T1000 (cell line): Measurements from ENCODE around the gene CRABP2.

Experiments
- DNase-seq: peaks from one replicate; lab custom pipeline; 2025; ENCODE audit warnings: mixed read lengths; lab: John Stamatoyannopoulos, UW

Gene CRABP2

DNA sequence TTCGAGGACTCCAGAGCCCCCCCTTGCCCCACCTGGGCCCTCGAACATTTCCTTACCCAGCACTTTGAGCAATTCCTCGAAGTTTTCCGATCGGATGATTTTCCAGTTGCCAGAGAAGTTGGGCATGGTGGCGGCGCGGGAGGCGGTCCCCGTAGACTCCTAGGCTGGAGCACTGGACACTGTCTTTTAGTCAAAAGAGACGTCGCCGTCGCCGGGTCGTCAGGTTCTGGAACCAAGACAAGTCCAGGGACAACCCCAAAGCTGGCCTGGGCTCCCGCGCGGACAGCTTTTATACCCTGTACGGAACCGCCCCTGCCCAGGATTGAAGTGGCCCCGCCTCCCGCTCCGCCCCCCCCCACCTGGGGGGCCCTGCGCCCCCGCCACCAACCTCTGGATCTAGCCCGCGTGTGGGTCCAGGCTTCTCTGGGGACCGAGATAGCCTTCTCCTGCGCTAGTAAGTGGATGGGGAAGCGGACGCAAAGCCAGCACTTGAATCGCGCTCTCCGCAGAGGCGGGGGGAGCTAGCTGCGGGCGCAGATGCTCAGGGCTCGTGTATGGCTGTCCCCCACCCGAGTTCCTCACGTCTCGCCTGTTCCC, at the start of gene CRABP2:
Gene CRABP2 (minus strand): TSS at position 263 of the 597 bp plus-strand sequence. CDS start 137 bp downstream, at position 126.
- no peak for DNase-seq

GRCh38 chr1:156754219-156754618, 48.8 kb upstream of the CRABP2 start:
- DNase-seq, result no peak

DNA sequence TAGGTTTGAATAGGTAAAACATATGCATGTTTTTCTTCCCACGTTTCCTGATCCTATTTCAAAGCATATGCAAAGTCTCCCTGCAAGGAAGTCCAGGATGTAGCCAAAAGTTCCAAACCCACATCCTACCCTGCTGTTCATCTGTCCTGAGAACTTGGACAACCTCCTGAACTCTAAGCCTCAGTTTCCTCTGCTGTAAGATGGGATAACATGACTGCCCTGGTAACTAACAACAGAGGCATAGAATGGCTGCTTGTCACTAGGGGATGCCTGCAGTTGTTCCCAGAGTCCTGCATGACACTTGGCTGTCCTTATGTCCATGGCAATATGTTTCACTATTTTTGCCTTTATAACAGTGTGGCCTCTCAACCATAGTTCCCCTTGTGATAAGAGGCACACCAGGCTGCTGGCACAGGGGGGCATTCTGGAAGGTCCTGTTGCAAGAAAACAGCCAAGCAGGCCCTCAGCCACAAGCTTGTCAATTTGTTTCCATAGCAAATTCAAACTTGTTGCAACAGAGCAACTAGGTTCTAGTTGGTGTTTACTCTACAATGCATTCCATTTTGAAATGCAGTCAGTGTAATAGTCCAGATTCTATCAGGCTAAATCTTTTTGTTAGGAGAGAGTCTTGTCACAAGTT, 47.6 kb upstream of the CRABP2 start:
- DNase-seq, result no peak

- peak; percentile 88 for DNase-seq
These were observed 46.5 kb upstream of the CRABP2 start for GRCh38 chr1:156751757-156752481.

GRCh38 chr1:156751451-156751756, 46.0 kb upstream of the CRABP2 start, which contains the start of gene HDGF:
Gene HDGF, minus strand, starts transcription at chr1:156751675. Its CDS starts 246 bp downstream, at chr1:156751429.
- no peak for DNase-seq

- DNase-seq, result no peak
These were observed 45.5 kb upstream of the CRABP2 start for GRCh38 chr1:156750711-156751450.

- DNase-seq, result no peak
These were observed 44.8 kb upstream of the CRABP2 start for GRCh38 chr1:156750191-156750672.

GRCh38 chr1:156749419-156750118, 44.2 kb upstream of the CRABP2 start:
- no peak for DNase-seq

DNA sequence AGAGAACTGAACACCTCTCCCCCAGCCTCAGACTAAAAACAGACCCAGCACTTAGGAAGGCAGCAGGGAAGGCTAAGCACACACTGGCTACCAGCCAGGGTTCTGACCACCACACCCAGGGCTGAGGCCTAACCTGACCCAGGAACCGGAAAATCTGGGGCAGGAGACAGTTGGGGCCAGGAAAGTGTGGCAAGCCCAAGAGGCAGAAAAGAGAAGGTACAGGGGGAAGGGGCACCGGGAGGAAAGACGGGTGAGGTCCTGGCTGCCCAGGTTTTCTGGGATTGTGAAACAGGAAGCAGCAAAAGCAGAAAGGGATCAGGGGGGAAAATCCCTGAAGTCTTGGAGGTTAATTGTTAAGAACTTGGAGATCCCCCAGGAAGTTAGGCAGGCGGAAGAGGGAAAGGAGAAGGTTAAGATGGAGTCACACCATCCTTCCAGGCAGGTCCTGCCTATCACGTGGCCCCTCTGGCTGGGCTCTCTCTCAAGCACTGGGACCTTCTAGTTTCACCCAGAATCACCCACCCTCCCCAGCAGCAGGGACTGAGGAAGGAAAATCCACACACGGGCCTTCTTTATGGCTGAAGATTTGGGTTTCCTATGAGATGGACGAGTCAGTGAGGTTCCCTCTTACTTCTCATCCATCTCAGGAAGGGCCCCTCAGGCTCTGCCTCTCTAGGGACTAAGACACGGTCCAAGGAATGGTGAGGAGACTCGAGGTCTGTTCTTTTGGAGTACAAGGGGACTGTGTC, 43.5 kb upstream of the CRABP2 start:
- no peak for DNase-seq

DNA sequence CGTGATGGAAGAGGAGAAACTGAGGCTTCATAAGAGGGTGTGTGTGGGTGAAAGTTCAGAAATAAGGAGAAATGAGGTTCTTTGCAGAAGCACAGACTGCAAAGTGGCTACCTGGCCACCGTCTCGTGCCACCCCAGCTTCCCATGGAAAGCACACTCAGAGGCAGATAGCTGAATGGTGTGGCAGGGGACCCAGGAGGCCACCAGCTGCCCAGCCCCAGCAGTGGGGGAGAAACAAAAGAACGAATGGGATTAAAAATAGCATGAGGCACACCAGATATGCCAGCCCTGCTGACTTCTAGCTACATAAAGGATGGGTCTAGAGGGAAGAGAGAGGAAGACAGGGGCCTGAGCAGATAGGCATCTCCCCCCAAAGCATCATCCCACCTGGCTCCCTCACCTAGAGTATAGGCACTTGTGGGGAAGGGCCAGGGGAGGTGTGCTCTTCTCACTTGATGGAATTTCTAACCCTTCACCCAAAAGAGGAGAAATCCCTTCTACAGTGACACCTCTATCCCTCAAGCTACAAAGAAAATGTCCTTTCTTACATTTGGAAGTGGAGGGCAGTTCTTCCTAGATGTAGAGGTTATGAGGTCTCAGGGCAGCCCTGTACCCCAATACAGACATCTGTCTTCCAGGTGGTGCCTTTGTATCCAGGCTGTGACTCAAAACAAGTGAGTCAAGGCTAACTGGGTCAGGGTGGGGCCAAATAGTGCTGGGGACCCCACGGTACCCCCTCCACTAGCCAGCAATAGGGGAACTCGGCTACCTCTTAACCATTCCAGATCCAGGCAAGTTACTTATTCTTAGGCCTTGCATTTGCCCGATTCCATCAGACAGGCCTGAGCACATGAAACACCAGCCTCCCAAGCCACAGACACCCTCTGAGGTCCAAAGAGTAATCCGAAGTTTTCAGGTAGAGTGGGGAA, 42.6 kb upstream of the CRABP2 start:
- DNase-seq, result no peak

GRCh38 chr1:156746728-156747631, 41.6 kb upstream of the CRABP2 start:
- peak; percentile 92 for DNase-seq

- no peak for DNase-seq
These were observed 41.0 kb upstream of the CRABP2 start for GRCh38 chr1:156746406-156746727.

DNA sequence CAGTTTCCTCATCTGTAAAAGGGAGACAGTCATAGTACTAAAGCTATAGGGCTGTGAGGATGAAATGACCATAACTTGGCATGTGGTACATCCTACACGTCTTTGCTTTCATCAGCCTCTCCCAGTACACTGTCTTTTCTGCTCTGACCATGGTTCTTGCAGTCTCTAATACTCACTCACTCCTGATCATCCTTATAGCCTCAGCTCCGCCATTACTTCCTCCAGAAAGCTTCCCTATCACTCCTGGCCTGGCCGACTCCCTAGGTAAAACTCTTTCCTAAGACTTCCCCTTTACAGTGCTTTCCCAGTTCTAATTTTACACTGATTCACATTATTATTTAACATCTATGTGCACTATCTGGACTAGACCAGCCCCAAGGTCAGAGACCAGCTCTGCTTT, 40.5 kb upstream of the CRABP2 start:
- no peak for DNase-seq

DNA sequence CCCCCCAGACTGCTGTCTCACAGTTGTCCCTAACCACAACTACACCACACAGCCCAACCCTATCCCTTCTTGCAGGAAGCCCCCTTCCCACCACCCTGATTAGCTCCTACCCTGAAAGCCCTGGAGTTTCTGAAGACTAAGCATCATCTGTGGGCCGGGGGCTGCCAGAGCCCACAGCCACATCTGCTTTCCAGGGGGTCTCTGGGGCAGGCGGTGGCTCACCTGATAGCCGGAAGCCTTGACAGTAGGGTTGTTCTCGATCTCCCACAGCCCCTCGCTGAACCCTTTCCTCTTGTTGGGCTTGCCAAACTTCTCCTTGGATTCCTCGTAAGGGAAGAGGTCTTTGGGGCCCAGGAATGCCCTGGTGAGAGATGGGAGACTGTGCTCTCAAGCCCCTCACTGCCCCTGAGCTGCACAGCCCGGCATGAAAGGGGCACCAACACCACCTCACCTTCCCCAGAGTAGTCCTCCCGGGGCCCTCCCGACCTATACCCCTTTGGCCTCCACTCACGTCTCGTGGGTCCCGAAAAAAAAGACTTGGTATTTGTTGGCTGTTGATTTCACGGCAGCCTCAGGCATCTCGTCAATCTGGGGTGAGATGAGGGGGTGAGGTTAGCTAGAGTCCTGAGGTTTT, 39.5 kb upstream of the CRABP2 start:
- no peak for DNase-seq

- DNase-seq, result no peak
These were observed 39.0 kb upstream of the CRABP2 start for GRCh38 chr1:156744344-156744743.

GRCh38 chr1:156743367-156744302, 38.3 kb upstream of the CRABP2 start:
- DNase-seq, result no peak

- DNase-seq, result no peak
These were observed 37.4 kb upstream of the CRABP2 start for GRCh38 chr1:156742801-156743200.
